ENCODE measurements around the gene DNASE1L2.

The DNASE1L2 gene

GRCh38 chr16:2287916-2288547 lies 51.8 kb downstream of the DNASE1L2 start:
- no peak for DNase-seq (ENCODE audit: low spot score)
